Liver (tissue), 9 donors: ENCODE data around the gene ETDA. TPM values are rescaled to one million over a fixed set of nuclear protein-coding genes. Genes with fewer than 3 reads are reported as not detected.

Experiments used
- DNase-seq: peaks from one replicate; pipeline ENCODE4 v3.0.0-alpha.2; 2017; ENCODE audit warnings: low spot score
- H3K27ac ChIP-seq, 2 donors: one replicate each; pipeline ENCODE4 v1.7.0; 2013; ENCODE audit warnings: inconsistent platforms in 2 of 2, low read length in 2 of 2, control low read depth in 1 of 2, low read depth in 1 of 2, mild to moderate bottlenecking in 1 of 2
- H3K27me3 ChIP-seq, 4 donors: one replicate each; pipeline versions ENCODE4 v1.6.1 to v1.7.0; 2013; ENCODE audit warnings: low read length in 3 of 4, inconsistent platforms in 1 of 4, mild to moderate bottlenecking in 1 of 4, moderate library complexity in 1 of 4; ENCODE audit not compliant: control insufficient read depth in 4 of 4, insufficient read depth in 4 of 4
- H3K36me3 ChIP-seq, 4 donors: one replicate each; pipeline versions ENCODE4 v1.6.1 to v1.7.0; 2013; ENCODE audit warnings: low read length in 3 of 4, mild to moderate bottlenecking in 3 of 4, low read depth in 1 of 4, moderate library complexity in 1 of 4; ENCODE audit not compliant: control insufficient read depth in 4 of 4, insufficient read depth in 3 of 4
- H3K4me1 ChIP-seq, 4 donors: one replicate each; pipeline versions ENCODE4 v1.6.1 to v1.7.0; 2013; ENCODE audit warnings: low read length in 3 of 4, mild to moderate bottlenecking in 3 of 4, moderate library complexity in 1 of 4; ENCODE audit not compliant: control insufficient read depth in 4 of 4, insufficient read depth in 4 of 4
- H3K4me3 ChIP-seq, 3 donors: one replicate each; pipeline versions ENCODE4 v1.6.1 to v1.7.0; 2013; ENCODE audit warnings: low read length in 3 of 3, control low read depth in 1 of 3, low read depth in 1 of 3, mild to moderate bottlenecking in 1 of 3
- H3K9ac ChIP-seq, 2 donors: one replicate each; pipeline ENCODE4 v1.7.0; 2013; ENCODE audit warnings: low read length in 2 of 2, mild to moderate bottlenecking in 2 of 2, moderate library complexity in 2 of 2, control low read depth in 1 of 2, low read depth in 1 of 2
- H3K9me3 ChIP-seq, 4 donors: one replicate each; pipeline versions ENCODE4 v1.6.1 to v1.7.0; 2013; ENCODE audit warnings: low read length in 3 of 4; ENCODE audit not compliant: control insufficient read depth in 4 of 4
- EGR1 ChIP-seq, 2 donors: IDR thresholded peaks; 2 replicates each; pipeline ENCODE4 v1.6.1; 2016 to 2018; ENCODE audit warnings: antibody characterized with exemption in 2 of 2, low read depth in 2 of 2
- FOXA1 ChIP-seq: IDR thresholded peaks from 2 replicates; pipeline ENCODE4 v1.6.1; 2016; ENCODE audit warnings: antibody characterized with exemption
- FOXA2 ChIP-seq: IDR thresholded peaks from 2 replicates; pipeline ENCODE4 v1.6.1; 2016; ENCODE audit warnings: antibody characterized with exemption
- GABPA ChIP-seq, 2 donors: IDR thresholded peaks in 1 of 2; conservative IDR thresholded peaks in 1 of 2; 2 replicates each; pipeline ENCODE4 v1.6.1; 2016; ENCODE audit warnings: antibody characterized with exemption in 2 of 2, mild to moderate bottlenecking in 1 of 2, moderate library complexity in 1 of 2
- HNF4G ChIP-seq: IDR thresholded peaks from 2 replicates; pipeline ENCODE4 v1.6.1; 2016; ENCODE audit warnings: antibody characterized with exemption
- MAX ChIP-seq: IDR thresholded peaks from 2 replicates; pipeline ENCODE4 v1.6.1; 2016; ENCODE audit warnings: antibody characterized with exemption
- NR2F2 ChIP-seq: IDR thresholded peaks from 2 replicates; pipeline ENCODE4 v1.6.1; 2016; ENCODE audit warnings: antibody characterized with exemption
- RAD21 ChIP-seq, 2 donors: IDR thresholded peaks; 2 replicates each; pipeline ENCODE4 v1.6.1; 2016; ENCODE audit warnings: antibody characterized with exemption in 2 of 2, mild to moderate bottlenecking in 2 of 2
- RXRA ChIP-seq, 2 donors: IDR thresholded peaks; 2 replicates each; pipeline ENCODE4 v1.6.1; 2017 to 2018; ENCODE audit warnings: antibody characterized with exemption in 2 of 2, mild to moderate bottlenecking in 1 of 2
- SP1 ChIP-seq: IDR thresholded peaks from 2 replicates; pipeline ENCODE4 v1.6.1; 2018; ENCODE audit warnings: antibody characterized with exemption, mild to moderate bottlenecking
- TAF1 ChIP-seq: conservative IDR thresholded peaks from 2 replicates; pipeline ENCODE4 v1.6.1; 2016; ENCODE audit warnings: antibody characterized with exemption, mild to moderate bottlenecking
- YY1 ChIP-seq: IDR thresholded peaks from 2 replicates; pipeline ENCODE4 v1.6.1; 2016; ENCODE audit warnings: antibody characterized with exemption, mild to moderate bottlenecking
- WGBS: extraction: QIAGEN DNeasy Blood & Tissue Kit; methylation state at CpG from one replicate; pipeline ENCODE4 v1.1.7; 2013; 5-methylcytosine and 5-hydroxymethylcytosine counted together
- polyA plus RNA-seq, 2 donors: library from polyadenylated mRNA; stranded (reverse) in 1 of 2; unstranded in 1 of 2; fragments of 200-250 nt in 1 of 2; fragments of >200 nt in 1 of 2; fragmentation: Nextera tagmentation in 1 of 2; extraction: Ambion mirVana in 1 of 2; gene quantifications; one replicate each; pipeline versions ENCODE4 v1.2.1 to v1.2.3, GENCODE V29; 2013 to 2015
- total RNA-seq, 2 donors: library from RNA; depleted of rRNA; stranded (reverse); fragments of >200 nt; gene quantifications; one replicate each; pipeline ENCODE4 v1.2.3, GENCODE V29; 2014
- TF ChIP-seq, protein P1 (sequence below): IDR thresholded peaks from 2 replicates; pipeline ENCODE4 v1.6.1; 2016; ENCODE audit warnings: antibody characterized with exemption
- TF ChIP-seq, protein P2 (sequence below): fragments of 150-350 bp; IDR thresholded peaks from 2 replicates; pipeline ENCODE4 v1.5.1; 2017; ENCODE audit warnings: improper control_type of control experiment, low read depth, low read length; ENCODE audit not compliant: missing input control
- TF ChIP-seq, protein P3 (sequence below): IDR thresholded peaks from 2 replicates; pipeline ENCODE4 v1.6.1; 2016; ENCODE audit warnings: antibody characterized with exemption, mild to moderate bottlenecking
- TF ChIP-seq, protein P4 (sequence below): IDR thresholded peaks from 2 replicates; pipeline ENCODE4 v1.6.1; 2016; ENCODE audit warnings: antibody characterized with exemption
- donor health status: healthy.
- donor health status: healthy.
- donor health status: healthy.
- donor health status: healthy.
- donor health status: healthy.

The ETDA gene
- total and polyA plus RNA-seq, 4 donors, result not detected

GRCh38 chrX:135287266-135287823 is 35.5 kb downstream of the ETDA start:
- H3K27ac ChIP-seq, result no peak overlapping the region
- H3K4me1 ChIP-seq, result no peaks in the 10 kb centered on the region
- no peak for TF ChIP-seq HNF4G
- TF ChIP-seq, protein P1, sequence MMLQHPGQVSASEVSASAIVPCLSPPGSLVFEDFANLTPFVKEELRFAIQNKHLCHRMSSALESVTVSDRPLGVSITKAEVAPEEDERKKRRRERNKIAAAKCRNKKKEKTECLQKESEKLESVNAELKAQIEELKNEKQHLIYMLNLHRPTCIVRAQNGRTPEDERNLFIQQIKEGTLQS, result no peak
- no peak for TF ChIP-seq NR2F2
- no peak for TF ChIP-seq YY1
- no peak for TF ChIP-seq RAD21 (IDR thresholded peaks at IDR 0.05)
- TF ChIP-seq, protein P2, sequence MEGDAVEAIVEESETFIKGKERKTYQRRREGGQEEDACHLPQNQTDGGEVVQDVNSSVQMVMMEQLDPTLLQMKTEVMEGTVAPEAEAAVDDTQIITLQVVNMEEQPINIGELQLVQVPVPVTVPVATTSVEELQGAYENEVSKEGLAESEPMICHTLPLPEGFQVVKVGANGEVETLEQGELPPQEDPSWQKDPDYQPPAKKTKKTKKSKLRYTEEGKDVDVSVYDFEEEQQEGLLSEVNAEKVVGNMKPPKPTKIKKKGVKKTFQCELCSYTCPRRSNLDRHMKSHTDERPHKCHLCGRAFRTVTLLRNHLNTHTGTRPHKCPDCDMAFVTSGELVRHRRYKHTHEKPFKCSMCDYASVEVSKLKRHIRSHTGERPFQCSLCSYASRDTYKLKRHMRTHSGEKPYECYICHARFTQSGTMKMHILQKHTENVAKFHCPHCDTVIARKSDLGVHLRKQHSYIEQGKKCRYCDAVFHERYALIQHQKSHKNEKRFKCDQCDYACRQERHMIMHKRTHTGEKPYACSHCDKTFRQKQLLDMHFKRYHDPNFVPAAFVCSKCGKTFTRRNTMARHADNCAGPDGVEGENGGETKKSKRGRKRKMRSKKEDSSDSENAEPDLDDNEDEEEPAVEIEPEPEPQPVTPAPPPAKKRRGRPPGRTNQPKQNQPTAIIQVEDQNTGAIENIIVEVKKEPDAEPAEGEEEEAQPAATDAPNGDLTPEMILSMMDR, result no peak
- TF ChIP-seq, protein P3, sequence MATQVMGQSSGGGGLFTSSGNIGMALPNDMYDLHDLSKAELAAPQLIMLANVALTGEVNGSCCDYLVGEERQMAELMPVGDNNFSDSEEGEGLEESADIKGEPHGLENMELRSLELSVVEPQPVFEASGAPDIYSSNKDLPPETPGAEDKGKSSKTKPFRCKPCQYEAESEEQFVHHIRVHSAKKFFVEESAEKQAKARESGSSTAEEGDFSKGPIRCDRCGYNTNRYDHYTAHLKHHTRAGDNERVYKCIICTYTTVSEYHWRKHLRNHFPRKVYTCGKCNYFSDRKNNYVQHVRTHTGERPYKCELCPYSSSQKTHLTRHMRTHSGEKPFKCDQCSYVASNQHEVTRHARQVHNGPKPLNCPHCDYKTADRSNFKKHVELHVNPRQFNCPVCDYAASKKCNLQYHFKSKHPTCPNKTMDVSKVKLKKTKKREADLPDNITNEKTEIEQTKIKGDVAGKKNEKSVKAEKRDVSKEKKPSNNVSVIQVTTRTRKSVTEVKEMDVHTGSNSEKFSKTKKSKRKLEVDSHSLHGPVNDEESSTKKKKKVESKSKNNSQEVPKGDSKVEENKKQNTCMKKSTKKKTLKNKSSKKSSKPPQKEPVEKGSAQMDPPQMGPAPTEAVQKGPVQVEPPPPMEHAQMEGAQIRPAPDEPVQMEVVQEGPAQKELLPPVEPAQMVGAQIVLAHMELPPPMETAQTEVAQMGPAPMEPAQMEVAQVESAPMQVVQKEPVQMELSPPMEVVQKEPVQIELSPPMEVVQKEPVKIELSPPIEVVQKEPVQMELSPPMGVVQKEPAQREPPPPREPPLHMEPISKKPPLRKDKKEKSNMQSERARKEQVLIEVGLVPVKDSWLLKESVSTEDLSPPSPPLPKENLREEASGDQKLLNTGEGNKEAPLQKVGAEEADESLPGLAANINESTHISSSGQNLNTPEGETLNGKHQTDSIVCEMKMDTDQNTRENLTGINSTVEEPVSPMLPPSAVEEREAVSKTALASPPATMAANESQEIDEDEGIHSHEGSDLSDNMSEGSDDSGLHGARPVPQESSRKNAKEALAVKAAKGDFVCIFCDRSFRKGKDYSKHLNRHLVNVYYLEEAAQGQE, result no peak
- TF ChIP-seq FOXA2, result no peak
- no peak for TF ChIP-seq FOXA1
- TF ChIP-seq TAF1, result no peak
- WGBS, result 98% methylated on average over 2 of the region's 2 CpGs
- DNase-seq, result no peak
- H3K36me3 ChIP-seq, result peaks cover 5 to 20% (median 15%) of the 10 kb centered on the region in 4 donors
- no peaks in the 10 kb centered on the region for H3K27me3 ChIP-seq
- H3K4me3 ChIP-seq, result peak overlapping the region in 2 of 3 donors; percentile 47 to 54
- H3K9ac ChIP-seq, result no peak overlapping the region
- peaks cover 6 to 65% (median 58%) of the 10 kb centered on the region in 4 donors for H3K9me3 ChIP-seq

DNA sequence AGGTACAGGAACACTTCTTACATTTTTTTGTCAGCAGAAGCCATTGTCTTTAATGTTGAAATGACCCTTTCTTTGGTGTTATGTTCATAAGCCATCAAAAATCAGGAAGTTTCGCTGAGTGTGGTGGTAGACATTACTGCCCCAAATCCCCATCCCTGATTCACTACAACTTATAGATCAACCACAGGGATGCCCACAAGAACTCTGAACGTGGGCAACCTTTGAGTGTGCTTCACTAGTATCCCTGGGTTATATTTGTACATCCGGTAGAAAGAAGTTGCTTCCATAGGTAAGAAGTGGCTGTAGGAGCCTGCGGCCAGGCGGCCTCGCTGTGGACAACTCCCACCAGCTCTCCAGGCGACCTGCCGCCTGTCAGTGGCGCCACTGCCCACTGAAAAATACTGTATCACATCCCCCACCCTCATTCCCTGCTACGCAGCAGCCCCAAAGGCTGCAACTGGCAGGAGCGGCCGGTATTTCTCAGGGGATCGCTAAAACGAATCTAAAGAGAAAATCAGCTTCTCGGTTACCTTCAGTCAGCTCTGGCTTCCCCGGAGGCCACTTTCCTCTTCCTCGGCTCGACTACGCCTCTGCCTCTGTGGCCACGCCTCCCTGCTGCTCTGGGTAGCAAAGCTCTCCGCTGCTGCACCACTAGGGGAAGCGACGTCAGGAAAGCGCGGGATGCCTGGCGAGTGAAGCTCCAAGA is 43.5 kb downstream of the ETDA start:
- no peaks in the 10 kb centered on the region for H3K4me1 ChIP-seq
- peaks cover 0 to 24% (median 6%) of the 10 kb centered on the region in 4 donors for H3K36me3 ChIP-seq
- DNase-seq, result peak; percentile 37
- WGBS, result 70% methylated on average over 26 of the region's 26 CpGs
- H3K4me3 ChIP-seq, result peak overlapping the region in 2 of 3 donors; percentile 26
- no peak overlapping the region for H3K27ac ChIP-seq
- no peak overlapping the region for H3K9ac ChIP-seq
- peaks cover 2 to 23% (median 14%) of the 10 kb centered on the region in 4 donors for H3K9me3 ChIP-seq
- no peaks in the 10 kb centered on the region for H3K27me3 ChIP-seq
- no peak for TF ChIP-seq GABPA (IDR thresholded peaks at IDR 0.05 in 1 of 2, conservative IDR thresholded peaks at IDR 0.05 in 1 of 2)
- TF ChIP-seq HNF4G, result no peak
- no peak for TF ChIP-seq TAF1
- no peak for TF ChIP-seq NR2F2
- TF ChIP-seq EGR1 (IDR thresholded peaks at IDR 0.05; ENCODE audit: low read depth in 2 of 2), result no peak
- TF ChIP-seq, protein P4, sequence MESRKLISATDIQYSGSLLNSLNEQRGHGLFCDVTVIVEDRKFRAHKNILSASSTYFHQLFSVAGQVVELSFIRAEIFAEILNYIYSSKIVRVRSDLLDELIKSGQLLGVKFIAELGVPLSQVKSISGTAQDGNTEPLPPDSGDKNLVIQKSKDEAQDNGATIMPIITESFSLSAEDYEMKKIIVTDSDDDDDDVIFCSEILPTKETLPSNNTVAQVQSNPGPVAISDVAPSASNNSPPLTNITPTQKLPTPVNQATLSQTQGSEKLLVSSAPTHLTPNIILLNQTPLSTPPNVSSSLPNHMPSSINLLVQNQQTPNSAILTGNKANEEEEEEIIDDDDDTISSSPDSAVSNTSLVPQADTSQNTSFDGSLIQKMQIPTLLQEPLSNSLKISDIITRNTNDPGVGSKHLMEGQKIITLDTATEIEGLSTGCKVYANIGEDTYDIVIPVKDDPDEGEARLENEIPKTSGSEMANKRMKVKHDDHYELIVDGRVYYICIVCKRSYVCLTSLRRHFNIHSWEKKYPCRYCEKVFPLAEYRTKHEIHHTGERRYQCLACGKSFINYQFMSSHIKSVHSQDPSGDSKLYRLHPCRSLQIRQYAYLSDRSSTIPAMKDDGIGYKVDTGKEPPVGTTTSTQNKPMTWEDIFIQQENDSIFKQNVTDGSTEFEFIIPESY, result no peak
- no peak for TF ChIP-seq YY1
- no peak for TF ChIP-seq FOXA2
- TF ChIP-seq MAX, result no peak
- TF ChIP-seq RXRA (IDR thresholded peaks at IDR 0.05), result no peak
- TF ChIP-seq, protein P3, result no peak
- TF ChIP-seq, protein P2, result no peak
- no peak for TF ChIP-seq SP1
